ENCODE measurements around the gene LHX4. TPM values are rescaled to one million over a fixed set of nuclear protein-coding genes. Genes with fewer than 3 reads are reported as not detected.

LHX4 gene
- total and polyA plus RNA-seq, 7 donors, result 0.44 to 0.92 (median 0.60) TPM; not detected in 4

DNA sequence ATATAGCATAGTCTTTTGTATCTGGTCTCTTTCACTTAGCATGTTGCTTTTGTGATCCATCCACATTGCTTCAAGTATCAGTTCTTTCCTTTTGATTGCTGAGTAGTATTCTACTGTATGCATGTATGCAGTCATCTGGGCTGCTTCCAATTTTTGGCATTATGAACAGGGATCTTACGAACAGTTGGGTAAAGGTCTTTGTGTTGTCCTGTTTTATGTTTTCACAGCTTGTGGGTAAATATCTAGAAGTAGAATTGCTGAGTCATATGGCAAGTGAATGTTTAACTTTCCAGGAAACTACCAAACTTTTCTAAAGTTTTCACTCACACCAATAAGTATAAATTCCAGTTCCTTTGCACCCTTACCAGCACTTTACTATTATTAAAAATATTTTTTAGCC is 60.9 kb downstream of the LHX4 start:
- H3K9me3 ChIP-seq, result no peaks in the 10 kb centered on the region
- peaks cover 0 to 11% (median 0%) of the 10 kb centered on the region in 4 donors for H3K36me3 ChIP-seq
- H3K27ac ChIP-seq, result no peak overlapping the region
- intact Hi-C loops (cut with DNase I), result no loop called here
- H3K27me3 ChIP-seq, result no peaks in the 10 kb centered on the region
- 14 to 68% methylated on average over 1 of the region's 1 CpG for WGBS, 2 donors
- H3K4me1 ChIP-seq, result no peaks in the 10 kb centered on the region
- no peak overlapping the region for H3K4me3 ChIP-seq
- no peak for TF ChIP-seq POLR2AphosphoS5 (IDR thresholded peaks at IDR 0.05)
- no peak for TF ChIP-seq POLR2A (IDR thresholded peaks at IDR 0.05)
- TF ChIP-seq EP300 (IDR thresholded peaks at IDR 0.05), result no peak
- no peak for TF ChIP-seq CTCF (IDR thresholded peaks at IDR 0.05)
- no peak for DNase-seq

- no peaks in the 10 kb centered on the region for H3K4me1 ChIP-seq
- H3K4me3 ChIP-seq, result no peak overlapping the region
- H3K27ac ChIP-seq, result no peak overlapping the region
- no peaks in the 10 kb centered on the region for H3K9me3 ChIP-seq
- no peaks in the 10 kb centered on the region for H3K27me3 ChIP-seq
- 98 to 99% methylated on average over 2 of the region's 2 CpGs for WGBS, 2 donors
- DNase-seq, result no peak
- H3K36me3 ChIP-seq, result no peaks in the 10 kb centered on the region
- TF ChIP-seq POLR2AphosphoS5 (IDR thresholded peaks at IDR 0.05), result no peak
- TF ChIP-seq CTCF (IDR thresholded peaks at IDR 0.05), result no peak
- no peak for TF ChIP-seq POLR2A (IDR thresholded peaks at IDR 0.05)
- TF ChIP-seq EP300 (IDR thresholded peaks at IDR 0.05), result no peak
- intact Hi-C loops (cut with DNase I), result no loop called here
Measured at GRCh38 chr1:180294711-180295110, 64.6 kb downstream of the LHX4 start.

GRCh38 chr1:180295999-180296398 is 65.9 kb downstream of the LHX4 start:
- no peak overlapping the region for H3K27ac ChIP-seq
- DNase-seq, result no peak
- H3K27me3 ChIP-seq, result no peaks in the 10 kb centered on the region
- no peaks in the 10 kb centered on the region for H3K4me1 ChIP-seq
- 79 to 94% methylated on average over 1 of the region's 1 CpG for WGBS, 2 donors
- H3K36me3 ChIP-seq, result no peaks in the 10 kb centered on the region
- TF ChIP-seq CTCF (IDR thresholded peaks at IDR 0.05) (no peak), POLR2A (IDR thresholded peaks at IDR 0.05) (no peak), POLR2AphosphoS5 (IDR thresholded peaks at IDR 0.05) (no peak), EP300 (IDR thresholded peaks at IDR 0.05) (no peak)
- H3K4me3 ChIP-seq, result no peak overlapping the region
- intact Hi-C loops (cut with DNase I), result no loop called here
- no peaks in the 10 kb centered on the region for H3K9me3 ChIP-seq

DNA sequence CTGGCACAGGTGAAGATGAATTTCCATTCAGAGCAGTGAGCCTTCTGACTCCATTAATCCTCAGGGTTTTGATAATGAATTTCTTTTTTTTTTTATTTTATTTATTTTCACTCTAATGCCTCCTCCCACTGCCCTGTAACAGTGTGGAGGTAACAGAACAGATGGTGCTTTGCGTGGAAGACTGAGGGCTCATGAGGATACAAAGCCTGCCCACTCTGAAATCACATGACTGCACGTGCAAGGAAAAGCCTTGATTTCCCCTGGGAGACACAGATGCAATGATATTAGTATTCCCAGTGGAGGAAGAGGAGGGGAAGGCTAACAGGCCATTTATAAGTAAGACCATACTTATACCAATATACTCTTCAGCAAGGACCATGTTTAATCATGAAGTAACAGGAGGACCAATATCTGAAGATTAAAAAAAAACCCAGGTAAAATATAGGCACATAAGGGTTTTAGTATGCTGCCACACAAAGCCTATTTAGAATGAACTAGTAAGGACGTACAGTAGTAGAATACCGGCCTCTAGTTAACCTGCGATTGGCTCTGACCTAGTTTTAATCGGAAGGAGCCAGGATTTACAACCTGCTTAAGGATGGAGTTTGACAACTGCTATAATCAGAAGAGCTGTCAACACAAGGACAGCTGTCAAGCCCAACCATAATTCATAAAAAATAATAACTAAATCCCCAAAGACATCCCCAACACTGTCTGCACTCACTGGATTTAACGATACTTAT is 69.6 kb downstream of the LHX4 start:
- H3K4me1 ChIP-seq, result peaks cover 0 to 9% (median 2%) of the 10 kb centered on the region in 4 donors
- intact Hi-C loops (cut with DNase I), result no loop called here
- WGBS, 2 donors, result 91 to 95% methylated on average over 7 of the region's 7 CpGs
- H3K36me3 ChIP-seq, result no peaks in the 10 kb centered on the region
- no peak overlapping the region for H3K27ac ChIP-seq
- TF ChIP-seq EP300 (IDR thresholded peaks at IDR 0.05) (no peak), POLR2AphosphoS5 (IDR thresholded peaks at IDR 0.05) (no peak), CTCF (IDR thresholded peaks at IDR 0.05) (no peak), POLR2A (IDR thresholded peaks at IDR 0.05) (no peak)
- no peaks in the 10 kb centered on the region for H3K27me3 ChIP-seq
- DNase-seq, result no peak
- H3K9me3 ChIP-seq, result no peaks in the 10 kb centered on the region
- no peak overlapping the region for H3K4me3 ChIP-seq
